H1 (cell line): Measurements from ENCODE around the gene PGAM5. TPM values are rescaled to one million over a fixed set of nuclear protein-coding genes. Genes with fewer than 3 reads are reported as not detected.

ENCODE experiments used
- CTCF ChIA-PET: fragments of 300-600 bp; sonication (Branson Sonifier 250); formaldehyde crosslinking; loops from one replicate; lab custom pipeline; 2021; ENCODE audit not compliant: partially characterized antibody; lab: Charles Lee
- POLR2A ChIA-PET: fragments of 300-600 bp; sonication (Branson Sonifier 250); formaldehyde crosslinking; loops from one replicate; lab custom pipeline; 2021; ENCODE audit warnings: inconsistent platforms; ENCODE audit not compliant: partially characterized antibody; lab: Charles Lee
- DNase-seq, 2 experiments: peaks; one replicate each; pipeline versions ENCODE4 v3.0.0 to v3.0.0-alpha.2; 2010 to 2022; ENCODE audit warnings: low spot score in 2 of 2, low read depth in 1 of 2, mixed read lengths in 1 of 2
- FAIRE-seq: peaks from 2 replicates; lab custom pipeline; 2011; peaks lifted over from hg19 to GRCh38; lab: Jason Lieb, UNC
- H2AFZ ChIP-seq: 2 replicates; pipeline ENCODE4 v1.8.1; 2012; ENCODE audit warnings: low read length, inconsistent platforms
- H2AK5ac ChIP-seq: 2 replicates; pipeline ENCODE4 v1.6.1; 2013; ENCODE audit warnings: low read depth, low read length
- H2BK120ac ChIP-seq: replicated peaks from 2 replicates; pipeline ENCODE3; 2013; ENCODE audit warnings: low read depth, low read length, inconsistent platforms
- H2BK12ac ChIP-seq: 2 replicates; pipeline ENCODE4 v1.6.1; 2013; ENCODE audit warnings: low read depth, low read length
- H2BK15ac ChIP-seq: 2 replicates; pipeline ENCODE4 v1.6.1; 2013; ENCODE audit warnings: low read length
- H2BK20ac ChIP-seq: 2 replicates; pipeline ENCODE4 v1.6.1; 2013; ENCODE audit warnings: low read length
- H2BK5ac ChIP-seq: 2 replicates; pipeline ENCODE4 v1.6.1; 2013; ENCODE audit warnings: low read depth, low read length
- H3K14ac ChIP-seq: 2 replicates; pipeline ENCODE4 v1.6.1; 2013; ENCODE audit warnings: inconsistent platforms; ENCODE audit not compliant: insufficient read length
- H3K18ac ChIP-seq: 2 replicates; pipeline ENCODE4 v1.6.1; 2013; ENCODE audit warnings: low read length; ENCODE audit errors: extremely low read depth
- H3K23ac ChIP-seq: 2 replicates; pipeline ENCODE4 v1.6.1; 2013; ENCODE audit warnings: inconsistent platforms; ENCODE audit not compliant: insufficient read length
- H3K23me2 ChIP-seq: 2 replicates; pipeline ENCODE4 v1.6.1; 2013; ENCODE audit warnings: low read depth, low read length
- H3K27ac ChIP-seq: 2 replicates; pipeline ENCODE4 v1.6.1; 2011; ENCODE audit warnings: low read depth, low read length, inconsistent platforms
- H3K27me3 ChIP-seq, 4 experiments: replicated peaks in 1 of 4; 1 replicate in 1 of 4; 2 replicates in 3 of 4; pipeline versions ENCODE4 v1.6.1 to v1.8.1; 2011 to 2013; ENCODE audit warnings: low read length in 3 of 4, mild to moderate bottlenecking in 3 of 4, inconsistent platforms in 2 of 4, mixed read lengths in 2 of 4, moderate library complexity in 1 of 4; ENCODE audit not compliant: control insufficient read depth in 3 of 4, insufficient read depth in 3 of 4; ENCODE audit errors: extremely low read depth in 1 of 4
- H3K36me3 ChIP-seq, 4 experiments: 2 replicates each; pipeline versions ENCODE4 v1.6.1 to v1.8.1; 2011 to 2013; ENCODE audit warnings: mild to moderate bottlenecking in 4 of 4, low read length in 3 of 4, moderate library complexity in 2 of 4, control low read depth in 1 of 4, inconsistent platforms in 1 of 4; ENCODE audit not compliant: insufficient read depth in 4 of 4, control insufficient read depth in 2 of 4
- H3K4ac ChIP-seq: replicated peaks from 2 replicates; pipeline ENCODE3; 2013; ENCODE audit warnings: low read length, low read depth, mixed read lengths, inconsistent platforms; ENCODE audit not compliant: insufficient read length
- H3K4me1 ChIP-seq, 4 experiments: replicated peaks in 1 of 4; 1 replicate in 1 of 4; 2 replicates in 3 of 4; pipeline versions ENCODE4 v1.6.1 to v1.8.1; 2011 to 2013; ENCODE audit warnings: low read length in 3 of 4, inconsistent platforms in 2 of 4, mixed read lengths in 1 of 4; ENCODE audit not compliant: insufficient read depth in 4 of 4, control insufficient read depth in 3 of 4
- H3K4me2 ChIP-seq, 2 experiments: 2 replicates each; pipeline versions ENCODE4 v1.6.1 to v1.8.1; 2011 to 2013; ENCODE audit warnings: low read depth in 2 of 2, low read length in 2 of 2, control low read depth in 1 of 2, inconsistent platforms in 1 of 2, mild to moderate bottlenecking in 1 of 2; ENCODE audit not compliant: insufficient read depth in 1 of 2
- H3K4me3 ChIP-seq, 4 experiments: fragments of 200-600, 300-600 bp in 1 of 4; sonication (generic), shearing (Covaris generic), sonication (Bioruptor Twin) in 1 of 4; 2 replicates each; pipeline versions ENCODE4 v1.5.1 to v1.8.1; 2011 to 2016; ENCODE audit warnings: low read length in 4 of 4, low read depth in 3 of 4, control low read depth in 2 of 4, inconsistent platforms in 2 of 4, mild to moderate bottlenecking in 2 of 4, mixed read lengths in 1 of 4, moderate library complexity in 1 of 4; ENCODE audit not compliant: insufficient read depth in 2 of 4; ENCODE audit errors: extremely low read depth in 1 of 4
- H3K56ac ChIP-seq: replicated peaks from 2 replicates; pipeline ENCODE3; 2013; ENCODE audit warnings: low read depth, mild to moderate bottlenecking, mixed read lengths, low read length, inconsistent platforms; ENCODE audit not compliant: insufficient read length
- H3K79me1 ChIP-seq: 2 replicates; pipeline ENCODE4 v1.6.1; 2013; ENCODE audit warnings: low read depth, low read length, control low read depth
- H3K79me2 ChIP-seq, 2 experiments: 2 replicates each; pipeline versions ENCODE4 v1.6.1 to v1.8.1; 2012 to 2013; ENCODE audit warnings: low read length in 2 of 2, mild to moderate bottlenecking in 2 of 2, inconsistent platforms in 1 of 2; ENCODE audit not compliant: insufficient read depth in 2 of 2, control insufficient read depth in 1 of 2
- H3K9ac ChIP-seq, 4 experiments: replicated peaks in 1 of 4; 1 replicate in 1 of 4; 2 replicates in 3 of 4; pipeline versions ENCODE4 v1.6.1 to v1.8.1; 2011 to 2013; ENCODE audit warnings: low read depth in 3 of 4, low read length in 3 of 4, control low read depth in 2 of 4, mild to moderate bottlenecking in 2 of 4, moderate library complexity in 2 of 4, inconsistent platforms in 1 of 4; ENCODE audit errors: extremely low read depth in 1 of 4
- H3K9me3 ChIP-seq, 2 experiments: 2 replicates each; pipeline versions ENCODE4 v1.6.1 to v1.8.1; 2012 to 2013; ENCODE audit warnings: mild to moderate bottlenecking in 2 of 2, moderate library complexity in 2 of 2, control low read depth in 1 of 2, inconsistent platforms in 1 of 2, low read depth in 1 of 2, low read length in 1 of 2, mixed read lengths in 1 of 2; ENCODE audit not compliant: insufficient read depth in 2 of 2
- H4K20me1 ChIP-seq, 2 experiments: replicated peaks in 1 of 2; 2 replicates each; pipeline versions ENCODE3 to v1.8.1; 2011 to 2013; ENCODE audit warnings: inconsistent platforms in 2 of 2, low read length in 2 of 2, mild to moderate bottlenecking in 1 of 2; ENCODE audit not compliant: insufficient read depth in 2 of 2, control insufficient read depth in 1 of 2
- H4K5ac ChIP-seq: 2 replicates; pipeline ENCODE4 v1.6.1; 2013; ENCODE audit warnings: low read length, low read depth, mixed read lengths, inconsistent platforms; ENCODE audit not compliant: insufficient read length
- H4K8ac ChIP-seq: 2 replicates; pipeline ENCODE4 v1.8.0; 2013; ENCODE audit warnings: mild to moderate bottlenecking, moderate library complexity, low read length, inconsistent platforms; ENCODE audit not compliant: insufficient read depth; ENCODE audit errors: extremely low read depth
- H4K91ac ChIP-seq: replicated peaks from 2 replicates; pipeline ENCODE3; 2013; ENCODE audit warnings: low read length, mixed read lengths, inconsistent platforms; ENCODE audit not compliant: insufficient read length
- CBX8 ChIP-seq: fragments of 300-800, 300-1000 bp; sonication (generic); IDR thresholded peaks from 2 replicates; pipeline ENCODE4 v1.7.1; 2016; ENCODE audit warnings: low read depth, low read length, borderline replicate concordance
- KDM4A ChIP-seq: IDR thresholded peaks from one replicate; pipeline ENCODE4 v1.7.1; 2012; ENCODE audit warnings: low read depth, mild to moderate bottlenecking, moderate library complexity, low read length, inconsistent platforms; ENCODE audit not compliant: severe bottlenecking
- WGBS, 2 experiments: shearing (Covaris generic) in 1 of 2; methylation state at CpG; one replicate each; pipeline versions ENCODE4 v1.1.6 to v1.1.7; 2013 to 2015; ENCODE audit warnings: low lambda C conversion rate in 2 of 2, mixed read lengths in 2 of 2, inconsistent platforms in 1 of 2, low coverage in 1 of 2, missing lambda C conversion rate in 1 of 2; ENCODE audit not compliant: insufficient replicate concordance in 2 of 2, insufficient coverage in 1 of 2, insufficient read length in 1 of 2; ENCODE audit errors: extremely low coverage in 1 of 2, missing lambda C conversion rate in 1 of 2; 5-methylcytosine and 5-hydroxymethylcytosine counted together
- polyA plus RNA-seq, 7 experiments: library from polyadenylated mRNA; depleted of rRNA in 3 of 7; stranded (reverse) in 5 of 7; unstranded in 2 of 7; fragments of >200 nt in 5 of 7; fragments of 200-250 nt in 2 of 7; gene quantifications; 1 replicate in 5 of 7; 2 replicates in 1 of 7; 4 replicates in 1 of 7; pipeline versions ENCODE4 v1.2.1 to v1.2.3, GENCODE V29; 2011 to 2013; ENCODE audit warnings: missing spikeins in 2 of 7, mixed read lengths in 2 of 7
- total RNA-seq: library from RNA; stranded (reverse); fragmentation: NEBNext Ultra II Directional; extraction: Animal tissue kit (Norgen Biotek cat#: 25700); gene quantifications from 2 replicates; pipeline ENCODE4 v1.2.1, GENCODE V29; 2021
- TF ChIP-seq, protein P1 (sequence below): IDR thresholded peaks from 2 replicates; pipeline ENCODE4 v1.6.1; 2012; ENCODE audit warnings: low read length, inconsistent platforms

PGAM5 gene
- total and polyA plus RNA-seq, 2 of the 8 experiments (the other 6 are each of a cell fraction or from before 2014, with no cell fraction given) = 66.4 to 84.0 TPM

DNA sequence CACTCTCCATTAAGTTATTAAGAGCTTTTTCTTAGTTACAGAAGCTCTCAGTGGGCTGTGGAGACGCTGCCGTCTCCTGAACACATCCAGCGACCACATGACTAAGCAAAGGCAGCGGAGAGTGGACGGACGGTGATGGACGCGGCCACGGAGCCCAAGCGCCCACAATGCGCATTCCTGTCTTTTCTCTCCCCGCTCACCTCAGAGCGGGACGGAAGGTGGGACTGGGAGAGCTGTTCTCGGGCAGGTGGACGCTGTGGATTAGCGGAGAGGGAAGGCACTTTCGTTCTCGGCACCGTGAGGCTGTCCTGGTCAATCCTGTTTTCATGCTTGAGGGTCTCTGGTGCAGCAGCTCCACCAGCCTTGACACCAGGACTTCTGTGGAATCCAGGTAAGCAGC is 53.6 kb downstream of the PGAM5 start:
- no peak overlapping the region for H4K8ac ChIP-seq
- H3K4ac ChIP-seq = no peak overlapping the region
- H2BK120ac ChIP-seq = no peak overlapping the region
- H3K27ac ChIP-seq = no peak overlapping the region
- H2BK12ac ChIP-seq = no peak overlapping the region
- H2BK15ac ChIP-seq = no peak overlapping the region
- H4K20me1 ChIP-seq = peaks cover 7 to 13% of the 10 kb centered on the region in 2 experiments
- peaks cover 7% of the 10 kb centered on the region; the same call in 1 of the 2 replicates for H3K23me2 ChIP-seq
- H3K9me3 ChIP-seq = no peaks in the 10 kb centered on the region
- H2AFZ ChIP-seq = no peak overlapping the region
- no peak overlapping the region for H3K23ac ChIP-seq
- H3K4me2 ChIP-seq = no peak overlapping the region
- TF ChIP-seq KDM4A (no peak), CBX8 (no peak)
- TF ChIP-seq, protein P1, sequence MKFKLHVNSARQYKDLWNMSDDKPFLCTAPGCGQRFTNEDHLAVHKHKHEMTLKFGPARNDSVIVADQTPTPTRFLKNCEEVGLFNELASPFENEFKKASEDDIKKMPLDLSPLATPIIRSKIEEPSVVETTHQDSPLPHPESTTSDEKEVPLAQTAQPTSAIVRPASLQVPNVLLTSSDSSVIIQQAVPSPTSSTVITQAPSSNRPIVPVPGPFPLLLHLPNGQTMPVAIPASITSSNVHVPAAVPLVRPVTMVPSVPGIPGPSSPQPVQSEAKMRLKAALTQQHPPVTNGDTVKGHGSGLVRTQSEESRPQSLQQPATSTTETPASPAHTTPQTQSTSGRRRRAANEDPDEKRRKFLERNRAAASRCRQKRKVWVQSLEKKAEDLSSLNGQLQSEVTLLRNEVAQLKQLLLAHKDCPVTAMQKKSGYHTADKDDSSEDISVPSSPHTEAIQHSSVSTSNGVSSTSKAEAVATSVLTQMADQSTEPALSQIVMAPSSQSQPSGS = no peak
- TF ChIP-seq, all 59 proteins: peak for 0
- Histone ChIP-seq H4K5ac (no peak overlapping the region), H3K4me3 (no peak overlapping the region), H3K18ac (no peak overlapping the region), H3K79me1 (no peaks in the 10 kb centered on the region), H4K91ac (no peak overlapping the region), H3K56ac (no peak overlapping the region), H2BK5ac (no peak overlapping the region; the same call in 1 of the 2 replicates), H3K14ac (no peak overlapping the region), H3K36me3 (no peaks in the 10 kb centered on the region), H3K79me2 (peaks cover 20 to 22% of the 10 kb centered on the region in 2 experiments), H3K9ac (no peak overlapping the region; a peak in 1 of 7 replicates), H3K27me3 (no peaks in the 10 kb centered on the region), H3K4me1 (peaks cover 0 to 4% (median 3%) of the 10 kb centered on the region in 4 experiments; a peak in 5 of 7 replicates), H2BK20ac (no peak overlapping the region), H2AK5ac (no peak overlapping the region)
- FAIRE-seq (no peak), DNase-seq (no peak)
- WGBS, 2 experiments = 91% methylated on average over 16 of the region's 20 CpGs; no CpG with 5 or more reads in 1 of the 2 experiments
- ChIA-PET CTCF (interaction anchor here (0.6 to 1.4 kb wide), 9 partner anchors 10 to 365 kb away, joined by 3 to 8 read pairs (median 4); no protein-coding TSS in a partner anchor), POLR2A (interaction anchor here (1.0 to 1.7 kb wide), 5 partner anchors 13 to 100 kb away, joined by 3 to 5 read pairs (median 3); no protein-coding TSS in a partner anchor)
